Smooth muscle cell (in vitro differentiated cells): ENCODE results near the gene SDHA. TPM values are rescaled to one million over a fixed set of nuclear protein-coding genes. Genes with fewer than 3 reads are reported as not detected.
"Not testable (repeated sequence)": the region's sequence is repeated elsewhere in the genome, so short reads cannot be mapped to it uniquely, and the experiment has no call there.

Source experiments
- DNase-seq: peaks from one replicate; lab custom pipeline; 2025; ENCODE audit not compliant: unreplicated experiment; lab: John Stamatoyannopoulos, UW
- H2AFZ ChIP-seq: fragments of 200-600 bp; sonication (generic); 2 replicates; pipeline ENCODE4 v1.6.0; 2016; ENCODE audit warnings: antibody characterized with exemption, low read depth, mild to moderate bottlenecking
- H3F3A ChIP-seq: fragments of 200-600 bp; sonication (generic); 2 replicates; pipeline ENCODE4 v1.6.0; 2017; ENCODE audit warnings: antibody characterized with exemption, low read depth
- H3K27ac ChIP-seq: fragments of 200-600 bp; sonication (generic); 2 replicates; pipeline ENCODE4 v1.5.1; 2016; ENCODE audit warnings: low read depth, mild to moderate bottlenecking
- H3K27me3 ChIP-seq: fragments of 200-600 bp; sonication (generic); 2 replicates; pipeline ENCODE4 v1.6.1; 2016; ENCODE audit warnings: low read depth, mild to moderate bottlenecking
- H3K36me3 ChIP-seq: fragments of 200-600 bp; sonication (generic); 2 replicates; pipeline ENCODE4 v1.5.1; 2016; ENCODE audit warnings: low read depth
- H3K4me1 ChIP-seq: fragments of 200-600 bp; sonication (generic); 2 replicates; pipeline ENCODE4 v1.5.1; 2016; ENCODE audit warnings: low read depth
- H3K4me2 ChIP-seq: fragments of 200-600 bp; sonication (generic); 2 replicates; pipeline ENCODE4 v1.6.0; 2016; ENCODE audit warnings: mild to moderate bottlenecking
- H3K4me3 ChIP-seq: fragments of 200-600 bp; sonication (generic); 2 replicates; pipeline ENCODE4 v1.5.1; 2016; ENCODE audit warnings: mild to moderate bottlenecking
- H3K79me2 ChIP-seq: fragments of 200-600 bp; sonication (generic); 2 replicates; pipeline ENCODE4 v1.6.0; 2016; ENCODE audit warnings: low read depth, mild to moderate bottlenecking
- H3K9ac ChIP-seq: fragments of 200-600 bp; sonication (generic); 2 replicates; pipeline ENCODE4 v1.6.0; 2016; ENCODE audit warnings: low read depth
- H3K9me3 ChIP-seq: fragments of 200-600 bp; sonication (generic); replicated peaks from 2 replicates; pipeline ENCODE4 v1.5.1; 2016; ENCODE audit warnings: low read depth
- H4K20me1 ChIP-seq: fragments of 200-600 bp; sonication (generic); 2 replicates; pipeline ENCODE4 v1.6.0; 2016; ENCODE audit warnings: low read depth
- whole genome bisulfite sequencing: methylation state at CpG from one replicate; pipeline ENCODE4 v1.1.7; 2016; ENCODE audit warnings: low lambda C conversion rate; 5-methylcytosine and 5-hydroxymethylcytosine counted together
- polyA plus RNA-seq: library from polyadenylated mRNA; unstranded; fragments of >200 nt; fragmentation: Nextera tagmentation; extraction: Ambion mirVana; gene quantifications from 2 replicates; pipeline ENCODE4 v1.2.1, GENCODE V29; 2016
- total RNA-seq: library from RNA; depleted of rRNA; stranded (reverse); fragments of >200 nt; gene quantifications from 2 replicates; pipeline ENCODE4 v1.2.3, GENCODE V29; 2014

The SDHA gene
- total and polyA plus RNA-seq, 2 experiments from 2014 or later = 59.7 to 130 TPM

- H3K4me1 ChIP-seq, H4K20me1 ChIP-seq, H3K27me3 ChIP-seq, H3K79me2 ChIP-seq, H3K9ac ChIP-seq, H3K27ac ChIP-seq, H3F3A ChIP-seq, H3K4me3 ChIP-seq, H3K4me2 ChIP-seq, H3K9me3 ChIP-seq, DNase-seq, H2AFZ ChIP-seq: not testable (repeated sequence)
- 98% methylated on average over 13 of the region's 13 CpGs for WGBS
- peaks cover 21% of the 10 kb centered on the region for H3K36me3 ChIP-seq
These were observed 23.0 kb downstream of the SDHA start for GRCh38 chr5:241045-241669.

GRCh38 chr5:243683-244367 is 25.7 kb downstream of the SDHA start:
- not testable (repeated sequence) for H3K4me1 ChIP-seq, H4K20me1 ChIP-seq, H3K27ac ChIP-seq, H3K9me3 ChIP-seq, H3K9ac ChIP-seq, H3K27me3 ChIP-seq, H2AFZ ChIP-seq, H3K4me3 ChIP-seq, DNase-seq, H3K4me2 ChIP-seq, H3F3A ChIP-seq, H3K79me2 ChIP-seq
- 98% methylated on average over 12 of the region's 12 CpGs for WGBS
- peaks cover 34% of the 10 kb centered on the region for H3K36me3 ChIP-seq

- H3K9ac ChIP-seq, H3K27ac ChIP-seq, H2AFZ ChIP-seq, H4K20me1 ChIP-seq, H3K4me3 ChIP-seq, H3K27me3 ChIP-seq, H3K79me2 ChIP-seq, H3F3A ChIP-seq, H3K4me2 ChIP-seq, H3K9me3 ChIP-seq, H3K4me1 ChIP-seq, DNase-seq: not testable (repeated sequence)
- 98% methylated on average over 5 of the region's 5 CpGs for WGBS
- peaks cover 33% of the 10 kb centered on the region for H3K36me3 ChIP-seq
These were observed 27.6 kb downstream of the SDHA start for GRCh38 chr5:245717-246116.

GRCh38 chr5:250396-250795 is 32.3 kb downstream of the SDHA start:
- not testable (repeated sequence) for H3K4me3 ChIP-seq, H3K4me1 ChIP-seq, H3K27ac ChIP-seq, H3K4me2 ChIP-seq, H2AFZ ChIP-seq, H3F3A ChIP-seq, H4K20me1 ChIP-seq, H3K79me2 ChIP-seq, H3K9me3 ChIP-seq, DNase-seq, H3K9ac ChIP-seq, H3K27me3 ChIP-seq
- H3K36me3 ChIP-seq = peaks cover 20% of the 10 kb centered on the region
- 89% methylated on average over 9 of the region's 9 CpGs for WGBS

- not testable (repeated sequence) for H3K79me2 ChIP-seq, H3F3A ChIP-seq, H3K27ac ChIP-seq, H4K20me1 ChIP-seq, H3K4me3 ChIP-seq, H3K9ac ChIP-seq, DNase-seq, H3K9me3 ChIP-seq, H3K4me2 ChIP-seq, H3K4me1 ChIP-seq, H2AFZ ChIP-seq, H3K27me3 ChIP-seq
- over 99% methylated on average over 9 of the region's 12 CpGs for WGBS
- peaks cover 20% of the 10 kb centered on the region for H3K36me3 ChIP-seq
These were observed 32.9 kb downstream of the SDHA start for GRCh38 chr5:251016-251415.

- not testable (repeated sequence) for H4K20me1 ChIP-seq, H3K9ac ChIP-seq, H3K27me3 ChIP-seq, H3K4me1 ChIP-seq, H3F3A ChIP-seq, H3K27ac ChIP-seq, H3K9me3 ChIP-seq, H3K4me3 ChIP-seq, DNase-seq, H3K4me2 ChIP-seq, H2AFZ ChIP-seq, H3K79me2 ChIP-seq
- H3K36me3 ChIP-seq = peaks cover 20% of the 10 kb centered on the region
- 99% methylated on average over 8 of the region's 8 CpGs for WGBS
These were observed 33.4 kb downstream of the SDHA start for GRCh38 chr5:251538-251937.

GRCh38 chr5:251975-252374 is 33.9 kb downstream of the SDHA start:
- not testable (repeated sequence) for H3K4me3 ChIP-seq, H2AFZ ChIP-seq, H3F3A ChIP-seq, H3K9ac ChIP-seq, H3K79me2 ChIP-seq, H3K27ac ChIP-seq, H3K27me3 ChIP-seq, H3K4me2 ChIP-seq, DNase-seq, H3K4me1 ChIP-seq, H4K20me1 ChIP-seq, H3K9me3 ChIP-seq
- whole genome bisulfite sequencing = 93% methylated on average over 11 of the region's 11 CpGs
- H3K36me3 ChIP-seq = peaks cover 23% of the 10 kb centered on the region
